Activated CD4-positive, alpha-beta T cell treated with anti-CD3 and anti-CD28 coated beads, Interleukin-2, amount 50 U/mL, for 1 hour (primary cell): ENCODE data around the gene SAP25.
"Not testable (repeated sequence)": the region's sequence is repeated elsewhere in the genome, so short reads cannot be mapped to it uniquely, and the experiment has no call there.

ENCODE experiments used
- DNase-seq: peaks from one replicate; pipeline ENCODE4 v3.0.0-alpha.2; 2020

The SAP25 gene

GRCh38 chr7:100575206-100575631 is 1.5 kb upstream of the SAP25 start:
- no peak for DNase-seq

DNA sequence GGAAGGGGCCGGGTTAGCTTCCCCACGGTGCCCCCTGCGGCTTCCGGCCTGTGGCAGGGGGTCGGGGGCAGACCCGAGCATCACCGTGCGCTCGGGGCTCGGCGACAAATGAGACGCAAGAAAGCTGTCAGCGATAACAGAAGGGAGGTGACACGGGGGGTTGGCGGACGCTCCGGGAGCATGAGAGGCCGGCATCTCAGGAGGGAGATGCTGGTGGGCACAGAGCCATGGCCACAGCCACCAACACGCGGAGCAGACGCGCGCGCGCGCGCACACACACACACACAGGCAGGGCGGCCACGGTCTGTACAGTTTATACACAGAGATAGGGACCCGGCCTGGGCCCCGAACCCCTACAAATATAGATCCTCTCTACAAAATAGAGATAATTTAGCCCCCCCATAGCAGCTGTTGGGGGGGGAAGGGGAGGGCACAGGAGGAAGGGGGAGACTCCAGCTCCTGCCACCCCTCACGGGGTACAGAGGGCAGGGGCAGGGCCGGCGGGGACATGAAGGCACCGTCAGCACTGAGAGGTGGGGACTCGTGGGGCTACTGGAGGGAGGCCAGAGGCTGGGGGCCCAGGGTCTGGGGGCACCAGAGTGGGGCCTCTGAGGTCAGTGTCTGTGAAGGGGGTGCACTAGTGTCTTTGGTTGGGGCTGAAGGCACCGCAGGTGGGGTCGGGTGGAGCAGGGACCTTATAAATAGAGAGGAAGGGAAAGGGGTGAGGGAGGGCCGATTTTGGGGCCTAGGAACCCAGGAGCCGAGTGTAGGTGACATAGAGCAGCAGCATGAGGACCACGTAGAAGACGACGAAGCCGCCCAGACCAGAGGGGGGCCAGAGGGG is 884 bp upstream of the SAP25 start:
- DNase-seq, result no peak

DNA sequence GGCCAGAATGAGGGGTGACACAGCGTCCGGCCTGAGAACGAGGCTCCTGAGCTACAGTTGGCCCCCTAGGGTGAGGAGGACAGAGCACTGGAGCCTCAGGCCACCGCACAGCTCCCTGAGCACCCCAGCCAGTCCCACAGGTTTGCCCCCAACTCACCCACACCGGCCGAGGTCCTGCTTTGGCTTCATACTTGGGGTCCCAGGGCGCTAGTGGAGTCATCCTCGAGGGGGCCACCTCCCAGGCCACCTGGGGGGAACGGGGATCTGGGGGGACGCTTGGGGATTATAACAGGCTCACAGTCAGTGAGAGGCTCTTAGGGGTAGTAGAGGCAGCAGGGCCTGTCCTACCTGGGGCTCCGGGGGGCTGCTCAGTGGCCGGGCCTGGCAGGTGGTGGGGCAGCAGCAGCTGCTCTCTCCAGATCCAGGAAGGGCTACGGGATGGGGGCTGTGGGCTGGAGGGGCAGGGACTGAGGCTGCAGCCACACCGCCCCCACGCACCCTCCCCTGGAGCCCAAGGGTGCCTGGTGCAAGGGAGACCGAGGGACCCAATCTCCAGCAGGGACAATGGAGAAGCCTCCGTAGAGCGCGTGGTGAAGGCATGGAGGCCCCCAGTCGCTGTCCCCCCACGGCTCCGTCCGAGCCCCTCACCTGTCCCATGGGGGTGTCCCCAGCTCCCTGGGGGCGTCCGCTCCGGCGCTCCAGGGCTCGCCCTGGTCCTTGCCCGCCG is 588 bp downstream of the SAP25 start:
- no peak for DNase-seq

GRCh38 chr7:100572281-100572948 is 1.3 kb downstream of the SAP25 start:
- no peak for DNase-seq

- DNase-seq, result no peak
Measured at GRCh38 chr7:100571829-100572116, 1.9 kb downstream of the SAP25 start.

GRCh38 chr7:100570954-100571828 is 2.5 kb downstream of the SAP25 start:
- DNase-seq, result no peak

DNA sequence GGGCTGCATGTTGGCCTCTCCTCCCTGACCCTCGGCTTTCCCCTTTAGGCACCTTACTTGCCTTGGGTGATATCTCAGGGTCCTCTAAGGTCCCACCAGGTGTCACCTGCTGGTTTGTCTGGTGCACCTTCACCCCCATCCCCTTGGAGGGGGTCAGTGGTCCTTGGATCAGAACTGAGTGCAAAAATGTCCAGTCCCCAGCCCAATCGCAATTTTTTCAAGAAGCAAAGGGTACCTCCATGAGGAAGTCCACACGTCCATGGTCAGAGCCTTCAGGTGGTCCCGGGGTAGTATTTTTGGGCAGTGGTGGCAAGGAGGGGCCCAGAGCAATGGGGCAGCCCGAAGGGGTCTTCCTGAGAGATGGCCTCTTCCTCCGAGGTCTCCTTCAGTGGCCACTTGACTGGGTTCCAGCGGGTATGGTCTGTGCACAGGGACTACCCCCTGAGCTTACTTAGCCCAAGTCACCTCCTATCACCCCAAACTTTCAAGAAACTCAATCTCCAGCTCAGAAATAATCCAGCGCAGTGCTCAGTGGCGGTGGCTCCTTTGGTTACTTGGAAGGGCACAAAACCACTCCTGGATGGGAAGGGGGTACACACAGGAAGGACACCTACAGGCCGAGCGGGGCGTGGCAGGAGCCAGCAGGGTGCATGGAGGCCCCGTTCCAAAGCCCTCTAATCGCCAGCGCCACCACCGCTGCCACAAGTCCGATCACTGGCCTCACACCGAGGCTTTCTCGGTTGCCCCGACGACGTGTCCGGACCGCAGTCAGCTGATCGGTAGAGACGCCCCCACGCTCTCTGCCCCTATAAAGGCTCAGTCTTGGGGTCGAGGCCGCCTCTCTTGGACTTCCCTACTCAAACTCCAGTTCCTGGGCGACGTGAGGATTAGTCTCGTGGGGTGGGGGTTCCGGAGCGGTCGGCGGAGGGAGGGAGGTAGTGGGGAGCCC is 4.5 kb downstream of the SAP25 start:
- peak; percentile 38 for DNase-seq

DNA sequence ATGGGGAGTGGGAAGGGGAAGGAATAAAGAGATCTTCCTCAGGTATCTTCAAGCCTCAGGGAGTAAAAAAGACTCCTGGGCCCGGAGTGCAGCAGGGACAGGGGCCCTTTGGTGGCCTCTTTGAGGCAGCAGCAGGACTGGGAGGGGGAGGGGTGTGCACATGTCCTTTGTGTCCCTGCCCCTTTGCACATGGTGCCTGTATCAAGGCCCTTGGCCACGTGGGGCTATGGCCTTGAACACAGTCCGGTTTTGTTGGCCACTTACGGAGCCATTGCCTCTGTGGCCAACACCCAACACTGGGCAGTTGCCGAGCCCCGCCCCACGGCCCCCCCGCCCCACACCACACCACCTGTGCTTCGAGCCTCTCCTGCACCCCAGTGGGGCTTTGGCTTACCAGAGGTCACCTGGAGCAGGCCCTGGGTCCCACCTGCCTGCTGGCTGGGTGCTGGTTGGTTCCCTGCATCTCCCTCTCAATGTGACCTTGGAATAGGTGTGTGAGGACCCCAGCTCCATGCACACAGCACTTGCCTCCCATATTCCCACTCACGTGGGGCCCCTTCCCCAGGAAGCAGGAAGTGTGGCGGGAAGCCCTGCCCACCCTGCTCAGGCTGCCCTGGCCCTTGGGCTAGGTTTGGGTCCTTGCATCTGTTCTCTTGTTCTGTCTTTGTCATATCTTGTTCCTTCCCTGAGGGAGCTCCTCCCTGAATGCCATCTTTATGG is 5.4 kb downstream of the SAP25 start:
- no peak for DNase-seq

- no peak for DNase-seq
Measured at GRCh38 chr7:100567751-100568175, 5.9 kb downstream of the SAP25 start.

- DNase-seq, result no peak
Measured at GRCh38 chr7:100567031-100567730, 6.5 kb downstream of the SAP25 start.

GRCh38 chr7:100566018-100566531 is 7.6 kb downstream of the SAP25 start:
- DNase-seq, result no peak

DNA sequence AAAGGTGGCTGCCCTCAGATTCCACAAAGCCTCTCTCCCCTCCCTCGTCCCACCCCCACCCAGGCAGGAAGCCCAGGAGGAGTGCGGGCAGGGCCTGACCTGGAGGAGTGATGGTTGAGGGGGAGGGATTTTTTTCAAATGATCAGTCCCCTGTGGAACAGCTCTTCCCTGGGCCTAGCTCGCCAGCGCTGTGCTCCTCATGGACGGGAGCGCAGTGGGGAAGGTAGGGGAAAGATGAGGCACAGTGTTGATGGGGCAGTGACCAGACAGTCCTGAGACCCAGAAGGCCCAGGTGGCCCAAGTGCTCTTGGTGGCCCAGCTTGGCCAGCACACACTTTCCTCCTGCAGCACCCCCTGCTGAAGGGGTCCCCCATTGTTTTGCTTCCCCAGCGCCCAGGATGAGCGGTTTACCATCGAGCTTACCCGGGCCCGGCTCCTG is 8.5 kb downstream of the SAP25 start:
- DNase-seq, result no peak

GRCh38 chr7:100564405-100564804 is 9.3 kb downstream of the SAP25 start:
- DNase-seq, result not testable (repeated sequence)

GRCh38 chr7:100563809-100564400 is 9.8 kb downstream of the SAP25 start:
- DNase-seq, result peak; percentile 87

DNA sequence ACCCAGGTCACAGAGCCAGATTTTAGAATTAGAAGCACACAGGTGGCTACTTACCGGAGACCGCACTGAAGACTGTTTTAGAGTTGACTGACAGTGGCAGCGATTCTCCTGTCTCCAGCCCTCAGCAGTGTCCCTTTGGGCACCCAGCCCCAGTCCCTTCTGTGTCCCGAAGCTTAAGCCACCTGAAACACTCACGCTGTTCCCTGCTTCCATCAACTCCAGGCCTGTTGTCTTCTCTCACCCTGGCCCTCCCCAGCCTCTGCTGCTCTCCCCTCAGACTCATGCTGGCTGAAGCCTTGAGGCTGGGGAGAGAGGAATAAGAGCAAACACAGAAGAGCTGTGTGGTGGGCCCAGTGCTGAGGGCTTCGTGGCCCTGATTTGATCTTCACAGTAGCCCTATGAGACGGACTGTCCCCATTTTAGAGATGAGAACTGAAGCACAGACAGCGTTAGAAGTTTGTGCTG is 10.6 kb downstream of the SAP25 start:
- DNase-seq, result no peak

- no peak for DNase-seq
Measured at GRCh38 chr7:100562195-100563099, 11.3 kb downstream of the SAP25 start.

- no peak for DNase-seq
Measured at GRCh38 chr7:100561491-100562194, 12.1 kb downstream of the SAP25 start.

- no peak for DNase-seq
Measured at GRCh38 chr7:100559127-100559526, 14.6 kb downstream of the SAP25 start.
